Neuronal stem cell (in vitro differentiated cells): Measurements from ENCODE around the gene TMEM256.

Source experiments
- DNase-seq: peaks from one replicate; pipeline ENCODE4 v3.0.0-alpha.2; 2013; ENCODE audit warnings: low spot score
- H2AFZ ChIP-seq: one replicate; pipeline ENCODE4 v1.6.1; 2013; ENCODE audit warnings: mild to moderate bottlenecking, low read length, inconsistent platforms
- H2AK5ac ChIP-seq: 2 replicates; pipeline ENCODE4 v1.6.1; 2013; ENCODE audit warnings: low read depth, mild to moderate bottlenecking, inconsistent platforms, low read length, moderate library complexity, mixed read lengths
- H2BK120ac ChIP-seq: 2 replicates; pipeline ENCODE4 v1.6.1; 2013; ENCODE audit warnings: low read depth, mild to moderate bottlenecking, inconsistent platforms, low read length, moderate library complexity, mixed read lengths
- H2BK12ac ChIP-seq: one replicate; pipeline ENCODE4 v1.6.1; 2013; ENCODE audit warnings: low read length, inconsistent platforms
- H2BK15ac ChIP-seq: 2 replicates; pipeline ENCODE4 v1.6.1; 2013; ENCODE audit warnings: mild to moderate bottlenecking, low read length, inconsistent platforms, mixed read lengths
- H2BK5ac ChIP-seq: one replicate; pipeline ENCODE4 v1.6.1; 2013; ENCODE audit warnings: inconsistent platforms, mild to moderate bottlenecking, low read length, moderate library complexity
- H3K14ac ChIP-seq: one replicate; pipeline ENCODE4 v1.6.1; 2013; ENCODE audit warnings: low read length, inconsistent platforms
- H3K18ac ChIP-seq: 2 replicates; pipeline ENCODE4 v1.6.1; 2013; ENCODE audit warnings: low read length, inconsistent platforms
- H3K23ac ChIP-seq: 2 replicates; pipeline ENCODE4 v1.6.1; 2013; ENCODE audit warnings: low read depth, mild to moderate bottlenecking, mixed read lengths, low read length, inconsistent platforms; ENCODE audit not compliant: poor library complexity
- H3K27ac ChIP-seq: replicated peaks from 3 replicates; pipeline ENCODE4 v1.5.1; 2013; ENCODE audit warnings: low read length, inconsistent platforms
- H3K27me3 ChIP-seq, 3 experiments: 2 replicates each; pipeline ENCODE4 v1.6.1; 2013; ENCODE audit warnings: low read length in 3 of 3, mild to moderate bottlenecking in 2 of 3, inconsistent platforms in 1 of 3, low read depth in 1 of 3, mixed read lengths in 1 of 3, moderate library complexity in 1 of 3; ENCODE audit not compliant: control insufficient read depth in 3 of 3, insufficient read depth in 3 of 3
- H3K36me3 ChIP-seq, 2 donors: replicated peaks in 1 of 2; 2 replicates each; pipeline ENCODE4 v1.6.1; 2013; ENCODE audit warnings: low read length in 2 of 2; ENCODE audit not compliant: control insufficient read depth in 2 of 2, insufficient read depth in 2 of 2
- H3K4ac ChIP-seq: 2 replicates; pipeline ENCODE4 v1.6.1; 2013; ENCODE audit warnings: inconsistent platforms, mild to moderate bottlenecking, low read length, moderate library complexity
- H3K4me1 ChIP-seq, 2 donors: 1 replicate in 1 of 2; 2 replicates in 1 of 2; pipeline ENCODE4 v1.6.1; 2013; ENCODE audit warnings: low read length in 2 of 2, low read depth in 1 of 2; ENCODE audit not compliant: control insufficient read depth in 2 of 2, insufficient read depth in 1 of 2
- H3K4me2 ChIP-seq: one replicate; pipeline ENCODE4 v1.6.1; 2013; ENCODE audit warnings: mild to moderate bottlenecking, low read length, inconsistent platforms; ENCODE audit not compliant: insufficient read depth, poor library complexity, severe bottlenecking
- H3K4me3 ChIP-seq, 2 donors: 2 replicates each; pipeline ENCODE4 v1.5.1; 2013; ENCODE audit warnings: low read length in 2 of 2, mild to moderate bottlenecking in 2 of 2, inconsistent platforms in 1 of 2, moderate library complexity in 1 of 2
- H3K79me1 ChIP-seq: one replicate; pipeline ENCODE4 v1.6.1; 2013; ENCODE audit warnings: low read depth, mild to moderate bottlenecking, inconsistent platforms, low read length, moderate library complexity
- H3K9ac ChIP-seq: one replicate; pipeline ENCODE4 v1.6.1; 2013; ENCODE audit warnings: mild to moderate bottlenecking, low read depth, low read length, inconsistent platforms; ENCODE audit not compliant: poor library complexity
- H3K9me3 ChIP-seq, 2 donors: replicated peaks in 1 of 2; 2 replicates each; pipeline versions ENCODE3 to v1.6.1; 2013; ENCODE audit warnings: low read length in 2 of 2, mild to moderate bottlenecking in 2 of 2, inconsistent platforms in 1 of 2, low read depth in 1 of 2, mixed read lengths in 1 of 2, moderate library complexity in 1 of 2; ENCODE audit not compliant: control insufficient read depth in 2 of 2, insufficient read depth in 1 of 2
- H4K8ac ChIP-seq: one replicate; pipeline ENCODE4 v1.6.1; 2013; ENCODE audit warnings: low read depth, mild to moderate bottlenecking, inconsistent platforms, low read length, moderate library complexity
- H4K91ac ChIP-seq: one replicate; pipeline ENCODE4 v1.6.1; 2013; ENCODE audit warnings: low read length, low read depth, mild to moderate bottlenecking, inconsistent platforms; ENCODE audit not compliant: poor library complexity
- WGBS, 2 donors: extraction: QIAGEN DNeasy Blood & Tissue Kit; methylation state at CpG; one replicate each; pipeline ENCODE4 v1.1.7; 2013; ENCODE audit warnings: missing lambda C conversion rate in 2 of 2, mixed read lengths in 1 of 2; ENCODE audit not compliant: insufficient read length in 2 of 2, insufficient replicate concordance in 1 of 2; ENCODE audit errors: extremely low coverage in 2 of 2; 5-methylcytosine and 5-hydroxymethylcytosine counted together

Gene TMEM256

DNA sequence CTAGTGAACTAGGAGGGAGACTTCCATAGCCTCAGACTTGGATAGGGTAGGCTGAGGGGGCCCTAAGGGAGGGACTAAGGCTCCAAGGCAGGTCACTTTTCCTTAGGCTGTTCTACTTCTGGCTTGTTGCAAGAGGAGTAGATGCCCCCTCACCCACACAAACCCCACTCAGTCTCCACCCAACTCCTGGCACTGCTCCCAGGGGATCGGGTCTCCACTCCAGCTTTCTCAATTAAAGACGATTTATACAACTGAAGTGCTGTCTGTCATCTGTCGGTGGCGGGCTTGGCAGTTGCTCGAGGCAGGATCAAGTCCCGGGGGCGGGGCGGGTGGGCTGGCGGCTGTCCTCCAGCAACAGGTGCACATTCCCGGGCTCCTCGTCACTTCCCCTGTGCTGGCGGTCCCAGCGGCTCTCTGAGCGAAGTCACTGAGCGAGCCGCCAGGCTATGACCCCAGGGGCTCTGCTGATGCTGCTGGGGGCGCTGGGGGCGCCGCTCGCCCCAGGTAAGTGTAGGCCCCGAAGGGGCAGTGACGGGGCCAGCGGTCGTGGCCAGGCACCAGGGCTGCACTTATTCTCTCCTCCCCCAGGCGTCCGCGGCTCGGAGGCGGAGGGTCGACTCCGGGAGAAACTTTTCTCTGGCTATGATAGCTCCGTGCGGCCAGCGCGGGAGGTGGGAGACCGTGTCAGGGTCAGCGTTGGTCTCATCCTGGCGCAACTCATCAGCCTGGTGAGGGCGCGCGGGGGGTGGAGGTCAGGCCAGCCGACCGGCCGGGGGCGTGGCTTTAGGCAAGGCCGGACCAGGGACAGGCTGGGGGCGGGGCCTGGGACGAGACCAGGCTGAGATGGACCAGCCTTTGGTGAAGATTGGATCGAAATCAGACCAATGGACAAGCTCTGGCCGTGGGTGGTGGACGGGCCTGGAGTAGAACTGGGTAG lies 41.1 kb upstream of the TMEM256 start, which contains the start of gene CHRNB1:
CHRNB1 (plus strand) TSS at position 380 of the 937 bp plus-strand sequence; CDS start at position 447, 67 bp downstream.
- Histone ChIP-seq H3K14ac (no peak within 1 kb of the TSS), H3K9ac (peak within 1 kb of the TSS; percentile 71), H3K4me2 (peak within 1 kb of the TSS; percentile 95), H2BK120ac (no peak within 1 kb of the TSS), H3K4me1 (peaks cover 11 to 22% of the 10 kb centered on the region in 2 donors), H2BK15ac (peak within 1 kb of the TSS; percentile 61), H3K27me3 (peaks cover 0 to 15% (median 6%) of the 10 kb centered on the region in 3 experiments), H2AK5ac (peak within 1 kb of the TSS; percentile 39), H4K91ac (no peak within 1 kb of the TSS), H2AFZ (peak within 1 kb of the TSS; percentile 97), H3K9me3 (peaks cover 1 to 5% of the 10 kb centered on the region in 2 donors), H4K8ac (no peak within 1 kb of the TSS), H3K18ac (peak within 1 kb of the TSS; percentile 95), H3K4ac (no peak within 1 kb of the TSS), H2BK5ac (no peak within 1 kb of the TSS), H2BK12ac (no peak within 1 kb of the TSS), H3K4me3 (peak within 1 kb of the TSS; percentile 45 to 78), H3K79me1 (peaks cover 2% of the 10 kb centered on the region), H3K36me3 (no peaks in the 10 kb centered on the region), H3K23ac (peak within 1 kb of the TSS; percentile 52), H3K27ac (peak within 1 kb of the TSS; percentile 53)
- WGBS, 2 donors: no CpG with 5 or more reads among the region's 51 CpGs
- peak; percentile 85 for DNase-seq

GRCh38 chr17:7443499-7444485 lies 39.9 kb upstream of the TMEM256 start:
- Histone ChIP-seq H2BK5ac (no peak overlapping the region), H3K4me3 (no peak overlapping the region), H3K79me1 (peaks cover 2% of the 10 kb centered on the region), H3K23ac (no peak overlapping the region), H4K91ac (no peak overlapping the region), H3K36me3 (no peaks in the 10 kb centered on the region), H2BK120ac (no peak overlapping the region), H3K9me3 (peaks cover 1 to 5% of the 10 kb centered on the region in 2 donors), H3K9ac (no peak overlapping the region), H2BK15ac (no peak overlapping the region), H3K27me3 (peaks cover 10 to 27% (median 12%) of the 10 kb centered on the region in 3 experiments), H2AFZ (no peak overlapping the region), H3K18ac (no peak overlapping the region), H3K14ac (no peak overlapping the region), H3K27ac (no peak overlapping the region), H3K4me2 (no peak overlapping the region), H2AK5ac (peak overlapping the region; percentile 78), H3K4ac (no peak overlapping the region), H4K8ac (no peak overlapping the region), H3K4me1 (peaks cover 11 to 26% of the 10 kb centered on the region in 2 donors), H2BK12ac (no peak overlapping the region)
- DNase-seq: no peak
- WGBS, 2 donors: no CpG with 5 or more reads among the region's 7 CpGs

DNA sequence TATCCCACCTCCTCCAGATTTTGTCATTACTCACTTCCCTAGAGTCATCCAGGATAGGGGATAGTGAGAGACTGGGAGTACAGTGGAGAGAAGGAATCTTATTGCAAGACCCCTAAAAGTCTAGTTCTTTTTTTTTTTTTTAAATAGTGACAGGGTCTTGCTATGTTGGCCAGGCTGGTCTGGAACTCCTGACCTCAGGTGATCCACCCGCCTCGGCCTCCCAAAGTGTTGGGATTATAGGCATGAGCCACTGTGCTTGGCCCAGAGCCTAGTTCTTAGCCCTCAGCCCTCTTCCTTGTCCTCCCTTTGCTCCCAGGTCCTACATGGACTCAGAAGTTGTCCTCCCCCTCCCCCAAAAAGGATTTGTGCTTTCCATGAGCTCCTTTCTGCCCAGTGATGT lies 38.2 kb upstream of the TMEM256 start:
- no peak overlapping the region for H3K4me3 ChIP-seq
- H3K36me3 ChIP-seq: no peaks in the 10 kb centered on the region
- no peak overlapping the region for H2AK5ac ChIP-seq
- H3K4me2 ChIP-seq: no peak overlapping the region
- H3K79me1 ChIP-seq: no peaks in the 10 kb centered on the region
- H3K23ac ChIP-seq: no peak overlapping the region
- no peak overlapping the region for H2BK12ac ChIP-seq
- H2BK15ac ChIP-seq: peak overlapping the region; percentile 32
- H3K9ac ChIP-seq: no peak overlapping the region
- H4K91ac ChIP-seq: no peak overlapping the region
- H4K8ac ChIP-seq: no peak overlapping the region
- no peak overlapping the region for H2BK5ac ChIP-seq
- no peak for DNase-seq
- peaks cover 20 to 39% of the 10 kb centered on the region in 2 donors for H3K4me1 ChIP-seq
- no peak overlapping the region for H3K14ac ChIP-seq
- no peak overlapping the region for H3K18ac ChIP-seq
- H3K9me3 ChIP-seq: peaks cover 0 to under 1% of the 10 kb centered on the region in 2 donors
- no peak overlapping the region for H3K4ac ChIP-seq
- no peak overlapping the region for H2AFZ ChIP-seq
- H3K27ac ChIP-seq: no peak overlapping the region
- no CpG with 5 or more reads among the region's 2 CpGs for WGBS, 2 donors
- H3K27me3 ChIP-seq: peaks cover 21 to 39% (median 27%) of the 10 kb centered on the region in 3 experiments
- no peak overlapping the region for H2BK120ac ChIP-seq
